Activated naive CD4-positive, alpha-beta T cell treated with anti-CD3 and anti-CD28 coated beads, Interleukin-2, amount 50 U/mL, for 16 hours (primary cell): ENCODE data around the gene ABHD10.

Source experiments
- DNase-seq: peaks from one replicate; pipeline ENCODE4 v3.0.0-alpha.2; 2020

Gene ABHD10

DNA sequence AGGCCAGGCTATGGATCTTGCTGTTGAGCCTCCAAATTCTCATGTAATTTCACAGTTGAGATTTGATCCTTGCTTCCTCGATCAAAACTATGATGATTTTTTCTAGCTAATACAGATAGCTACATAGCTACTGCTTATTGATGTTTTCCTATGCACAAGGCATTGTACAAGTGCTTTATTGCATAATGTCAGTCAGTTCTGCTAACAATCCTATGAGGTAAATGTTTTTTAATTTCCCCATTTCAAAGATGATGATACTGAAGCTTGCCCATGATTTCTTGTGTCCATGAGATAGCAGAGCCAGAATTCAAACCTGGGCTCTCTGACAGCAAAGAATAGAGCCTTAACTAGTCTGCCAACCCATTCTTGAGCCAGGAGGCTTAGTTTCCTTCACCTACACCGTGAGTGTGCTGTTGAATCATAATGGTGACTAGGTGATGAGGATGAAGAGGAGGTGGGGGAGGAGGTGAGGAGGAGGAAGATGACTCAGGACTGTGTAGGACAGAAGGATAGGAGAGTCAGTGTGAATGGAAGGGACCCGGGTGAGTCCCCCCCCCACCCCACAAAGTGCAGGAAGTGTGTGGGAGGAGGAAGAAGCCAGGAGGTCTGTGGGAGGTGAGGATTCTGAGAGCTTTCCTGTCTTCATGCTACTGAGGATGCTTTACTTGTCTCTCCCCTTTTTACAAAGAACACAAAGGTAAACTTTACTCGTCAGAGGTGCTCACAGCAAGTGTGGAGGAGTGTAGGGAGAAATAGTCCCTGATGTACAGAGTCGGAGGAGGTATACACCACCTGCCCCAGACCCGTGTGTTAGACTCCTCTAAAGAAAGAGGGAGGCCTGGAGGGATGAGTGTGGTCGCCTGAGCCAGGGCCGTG, 23.5 kb downstream of the ABHD10 start:
- peak; percentile 58 for DNase-seq

DNA sequence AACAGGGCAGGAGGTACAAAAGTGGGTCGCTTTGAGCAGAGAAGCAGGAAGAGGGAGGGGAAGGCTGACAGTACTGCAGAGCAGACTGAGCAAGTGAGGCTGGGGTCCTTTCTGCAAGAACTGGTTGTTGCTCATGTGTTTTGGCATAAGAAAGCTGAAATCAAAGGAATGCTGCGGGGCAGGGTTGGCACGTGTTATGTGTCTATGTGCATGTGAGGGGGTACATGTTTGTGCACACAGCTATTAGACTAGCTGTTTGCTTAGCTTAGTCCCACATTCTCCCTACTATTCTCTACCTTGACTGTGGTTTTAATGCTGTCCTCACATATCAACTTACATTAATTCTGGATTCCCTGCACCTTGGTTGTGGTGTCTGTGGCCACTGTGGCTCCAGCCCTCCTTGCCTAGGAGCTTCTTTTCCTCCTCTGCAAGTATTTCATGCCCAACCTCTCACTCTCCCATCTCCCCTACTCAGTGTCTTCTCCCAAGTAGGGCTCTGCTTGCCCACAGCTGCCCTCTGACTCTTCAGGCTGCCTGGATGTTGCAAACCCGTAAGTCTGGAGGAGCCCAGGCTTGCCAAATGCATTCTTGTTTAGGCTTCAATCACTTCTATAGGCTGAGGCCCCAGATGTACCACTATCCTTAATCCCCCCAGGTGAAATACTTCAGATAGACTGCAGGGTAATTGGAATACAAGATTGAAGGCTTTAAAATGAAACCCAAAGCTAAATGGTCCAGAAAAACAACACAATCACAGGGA, 24.7 kb downstream of the ABHD10 start:
- no peak for DNase-seq

DNA sequence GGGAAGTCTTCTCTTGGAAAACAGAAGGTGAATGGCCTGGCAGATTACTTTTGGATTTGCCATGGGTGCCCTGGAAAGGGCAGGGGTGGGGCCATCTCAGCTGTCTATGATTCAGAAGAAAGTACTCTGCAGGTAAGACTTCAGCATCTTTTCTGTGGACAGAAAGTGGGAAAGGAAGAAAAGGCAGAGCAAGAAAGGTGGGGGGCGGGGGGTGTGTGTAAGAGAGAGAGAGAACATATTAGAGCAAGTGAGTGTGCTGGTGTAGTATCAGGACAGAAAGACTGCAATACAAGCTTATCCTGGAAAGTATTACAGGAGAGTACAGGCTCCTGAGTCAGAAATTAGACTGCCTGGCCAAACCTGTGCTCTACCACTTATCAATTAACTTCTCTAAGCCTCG, 25.4 kb downstream of the ABHD10 start:
- DNase-seq: no peak

DNA sequence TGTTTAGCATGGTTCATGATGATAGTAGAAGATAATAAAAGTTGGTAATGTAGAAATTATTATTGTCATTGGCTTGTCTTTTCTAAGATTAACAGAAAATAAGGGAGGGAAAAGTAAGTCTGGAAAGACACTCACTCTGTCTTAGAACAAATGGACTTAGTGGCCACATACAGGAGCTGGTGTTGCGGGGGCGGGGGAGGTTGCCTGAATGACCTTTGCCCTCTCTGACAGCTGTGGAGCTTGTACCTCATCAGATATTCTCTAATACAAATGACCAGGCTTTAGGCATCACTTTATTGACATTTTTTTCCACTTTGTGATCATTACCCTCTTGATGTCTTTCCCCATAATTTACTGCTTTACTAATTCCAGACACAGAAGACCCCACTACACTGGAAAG, 25.8 kb downstream of the ABHD10 start:
- no peak for DNase-seq

DNA sequence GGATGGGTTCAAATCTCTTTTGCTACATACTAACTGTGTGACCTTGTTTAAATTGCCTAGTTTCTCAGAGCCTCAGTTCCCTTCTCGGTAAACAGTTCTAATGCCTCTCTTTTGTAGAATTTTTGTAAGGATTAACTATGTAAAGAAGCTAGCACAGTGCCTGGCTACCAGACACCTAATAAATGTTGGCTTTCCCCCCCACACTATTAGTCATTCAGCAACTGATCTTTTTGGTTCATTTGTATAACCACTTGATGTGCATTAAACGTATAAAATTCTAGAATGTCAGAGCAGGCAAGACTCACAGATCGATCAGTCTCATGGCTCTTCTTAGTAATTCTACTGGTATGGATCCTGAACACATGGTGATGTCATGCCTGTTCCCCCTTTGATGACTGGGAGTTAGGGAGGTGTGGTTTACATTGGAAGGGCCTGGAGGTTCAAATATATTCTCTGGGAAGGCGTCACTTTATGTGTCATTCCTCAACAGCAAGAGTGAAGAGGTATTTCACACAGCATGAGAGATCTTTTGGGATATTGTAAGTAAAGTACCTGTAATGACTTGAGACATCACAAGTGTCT, 26.4 kb downstream of the ABHD10 start:
- DNase-seq: no peak

DNA sequence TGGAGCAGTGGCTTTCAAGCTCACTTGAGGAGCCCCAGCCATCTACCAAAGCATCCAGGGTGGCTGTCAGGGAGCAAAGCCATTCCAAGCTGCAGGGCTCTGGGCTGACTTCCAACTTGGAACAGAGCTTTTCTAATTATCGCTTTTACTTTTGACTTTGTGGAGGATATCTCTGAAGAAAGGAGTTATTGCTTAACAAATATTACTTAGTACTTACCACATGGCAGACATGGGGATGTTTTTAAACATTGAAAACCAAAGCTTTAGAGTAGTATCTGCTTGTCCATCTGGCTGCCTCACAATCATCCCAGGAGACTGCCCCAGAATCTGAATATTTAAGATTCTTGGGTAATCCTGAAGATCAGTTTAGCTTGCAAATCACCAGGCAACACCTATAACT, 28.8 kb downstream of the ABHD10 start:
- no peak for DNase-seq

DNA sequence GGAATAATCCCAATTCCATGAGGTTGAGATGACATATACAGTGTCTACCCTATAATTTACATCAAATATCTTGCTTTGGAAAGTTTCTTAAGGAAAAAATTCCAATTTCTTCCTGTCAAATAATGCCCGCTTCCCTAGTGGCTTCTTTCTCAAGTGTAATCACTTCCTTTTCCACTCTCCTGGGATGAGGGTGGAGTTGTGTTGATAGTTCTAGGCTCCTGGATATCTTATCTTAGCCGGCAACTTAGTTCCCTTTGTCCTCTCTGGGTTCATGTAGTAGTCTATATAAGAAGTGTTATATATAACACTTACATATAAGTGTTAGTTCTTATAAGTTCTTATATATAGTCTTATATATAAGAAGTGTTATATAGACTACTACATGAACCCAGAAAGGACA, 30.8 kb downstream of the ABHD10 start:
- no peak for DNase-seq

DNA sequence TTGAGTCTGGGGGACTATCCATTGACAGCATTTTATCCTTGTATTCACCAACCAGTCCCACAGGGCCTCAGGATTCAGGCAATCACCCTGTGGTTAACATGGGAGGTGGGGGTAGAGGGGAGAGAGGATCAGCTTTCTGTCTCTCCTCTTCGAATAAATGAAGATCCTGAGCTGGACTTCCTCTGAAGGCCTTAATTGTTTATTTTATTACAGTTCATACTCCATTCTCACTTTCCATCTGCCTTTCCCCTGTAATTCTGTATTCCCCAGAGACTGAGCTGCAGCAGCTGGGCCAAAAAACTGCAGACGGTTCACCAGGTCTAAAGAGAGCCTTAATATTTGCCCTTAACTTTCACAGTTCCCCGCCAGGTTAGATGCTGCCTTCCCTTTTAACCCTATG, 31.8 kb downstream of the ABHD10 start:
- DNase-seq: no peak

DNA sequence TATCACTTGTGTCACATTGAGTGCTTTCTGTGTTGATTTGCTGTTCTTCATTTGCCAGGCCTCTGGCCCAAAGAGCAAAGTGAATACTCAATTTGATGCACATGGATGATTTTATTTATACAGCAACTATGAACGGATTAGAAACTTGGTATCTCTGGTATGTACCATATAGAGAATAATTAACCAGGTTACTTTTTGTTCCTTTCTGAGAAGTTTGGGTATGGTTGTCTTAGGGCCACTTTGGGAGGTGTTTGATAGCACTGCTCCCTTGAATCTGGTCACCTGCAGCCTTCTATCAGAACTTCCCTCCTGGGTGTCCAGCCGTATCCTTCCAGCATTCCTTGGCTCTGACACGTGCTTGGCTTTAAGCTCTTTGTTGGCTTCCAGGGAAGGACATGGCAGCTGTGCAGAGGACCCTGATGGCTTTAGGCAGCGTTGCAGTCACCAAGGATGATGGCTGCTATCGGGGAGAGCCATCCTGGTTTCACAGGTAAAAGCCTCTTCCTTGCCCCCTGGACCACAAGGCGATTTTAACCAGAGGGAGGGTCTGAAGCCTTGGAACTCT, 32.6 kb downstream of the ABHD10 start:
- no peak for DNase-seq

DNA sequence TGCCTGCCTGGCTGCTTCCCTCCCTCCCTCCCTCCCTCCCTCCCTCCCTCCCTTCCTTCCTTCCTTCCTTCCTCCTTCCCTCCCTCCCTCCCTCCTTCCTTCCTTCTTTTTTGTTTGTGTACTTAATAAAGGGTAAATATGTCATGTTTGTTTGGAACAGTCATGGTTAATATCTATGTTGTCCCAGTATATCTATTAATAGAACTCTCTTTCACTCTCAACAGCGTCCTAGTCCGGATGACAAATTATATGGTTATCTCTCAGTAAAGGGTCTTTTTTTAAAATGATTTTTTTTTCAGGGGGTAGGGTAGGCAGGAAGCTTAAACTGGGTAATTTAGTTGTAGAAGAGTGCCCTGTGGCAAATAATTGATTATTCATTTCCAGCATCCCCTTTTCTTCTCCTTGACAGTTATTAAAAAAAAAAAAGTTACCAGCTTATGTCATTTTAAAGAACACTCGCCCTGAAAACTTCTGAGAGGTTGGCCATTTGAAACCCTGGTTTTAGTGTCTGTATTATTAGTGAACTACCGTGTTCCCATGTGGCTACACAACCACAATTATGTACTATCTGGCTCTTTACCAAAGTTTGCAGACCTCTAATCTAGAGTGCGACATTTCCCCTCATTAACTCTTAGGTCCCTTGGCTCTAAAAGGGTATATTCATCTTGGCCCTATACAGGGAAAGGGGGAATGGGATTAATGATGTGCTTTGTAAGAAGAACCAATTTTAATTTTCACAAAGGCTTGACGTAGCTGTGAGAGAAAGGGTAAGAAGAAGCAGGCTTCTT, 33.6 kb downstream of the ABHD10 start:
- DNase-seq: no peak

DNA sequence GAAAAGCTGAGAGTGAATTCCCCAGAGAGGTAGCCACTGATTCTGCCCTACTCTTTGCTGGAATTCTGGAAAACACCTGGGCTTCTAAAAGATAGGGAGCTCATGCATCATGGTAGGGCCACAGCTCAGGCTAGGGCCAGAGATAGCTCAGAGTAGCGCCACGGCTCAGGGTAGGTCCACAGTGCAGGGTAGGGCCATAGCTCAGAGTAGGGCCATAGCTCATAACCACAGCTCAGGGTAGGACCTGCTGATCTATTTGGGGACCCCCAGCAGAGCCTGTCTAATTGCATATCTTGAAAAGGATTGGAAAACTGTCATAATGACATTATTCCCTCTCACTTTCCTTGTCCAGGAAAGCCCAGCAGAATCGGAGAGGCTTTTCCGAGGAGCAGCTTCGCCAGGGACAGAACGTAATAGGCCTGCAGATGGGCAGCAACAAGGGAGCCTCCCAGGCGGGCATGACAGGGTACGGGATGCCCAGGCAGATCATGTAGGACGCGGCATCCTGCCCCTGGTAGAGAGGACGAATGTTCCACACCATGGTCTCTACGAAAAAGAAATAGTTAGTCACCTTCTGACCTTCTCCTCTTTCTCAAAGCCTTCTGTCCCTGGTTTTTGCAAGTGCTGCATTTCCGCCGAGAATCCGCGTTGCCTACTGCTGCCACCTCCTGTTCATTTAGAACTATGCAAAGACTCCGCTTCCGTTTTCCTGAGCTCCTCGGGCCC, 34.4 kb downstream of the ABHD10 start:
- peak; percentile 58 for DNase-seq

DNA sequence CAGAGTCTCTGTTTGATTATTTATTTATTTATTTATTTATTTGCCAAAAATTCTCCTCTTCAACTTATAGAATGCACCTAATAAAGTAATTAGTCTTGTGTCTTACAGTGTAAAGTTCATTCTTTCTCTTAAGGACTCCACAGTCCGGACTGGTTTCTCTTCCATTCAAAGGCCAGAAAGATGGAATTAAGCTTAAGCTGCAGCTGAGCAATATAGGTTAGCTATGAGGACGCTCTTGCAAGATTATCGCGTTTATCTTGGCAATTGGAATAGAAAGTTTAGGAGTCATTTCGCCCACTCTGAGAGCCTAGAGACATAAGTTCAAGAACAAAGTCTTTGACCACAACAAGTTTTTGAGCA, 34.9 kb downstream of the ABHD10 start:
- DNase-seq: no peak

DNA sequence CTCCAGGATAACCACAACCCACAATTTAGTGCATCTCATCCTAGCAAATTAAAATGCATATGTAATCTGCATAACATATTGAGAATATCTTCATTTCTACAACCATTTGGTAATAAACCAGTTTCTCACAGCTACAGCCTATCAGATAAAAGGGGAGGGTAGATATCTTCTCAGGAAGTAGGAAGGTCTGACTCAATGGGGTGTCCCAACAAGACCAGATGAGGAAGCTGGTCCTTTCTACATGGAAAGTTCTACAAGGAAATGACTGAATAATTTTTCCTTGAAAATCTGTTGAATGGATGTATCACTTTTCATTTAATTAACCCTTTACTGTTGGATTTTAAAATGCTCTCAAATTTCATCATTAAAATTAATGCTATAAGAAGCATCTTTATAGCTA, 38.3 kb downstream of the ABHD10 start:
- no peak for DNase-seq

DNA sequence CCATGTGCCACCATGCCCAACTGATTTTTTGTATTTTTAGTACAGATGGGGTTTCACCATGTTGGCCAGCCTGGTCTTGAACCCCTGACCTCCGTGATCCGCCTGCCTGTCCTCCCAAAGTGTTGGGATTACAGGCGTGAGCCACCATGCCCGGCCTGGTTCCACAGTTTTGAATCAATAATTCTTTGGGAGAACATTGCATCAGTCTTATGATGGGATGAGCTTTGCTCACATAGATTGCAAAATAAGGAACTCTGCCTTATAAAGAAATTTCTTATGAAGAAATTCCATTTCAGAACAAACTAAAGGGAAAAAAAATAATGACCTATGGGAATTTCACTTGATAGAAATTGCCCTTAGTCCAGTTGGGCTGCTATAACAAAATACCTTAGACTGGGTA, 39.9 kb downstream of the ABHD10 start:
- DNase-seq: no peak

DNA sequence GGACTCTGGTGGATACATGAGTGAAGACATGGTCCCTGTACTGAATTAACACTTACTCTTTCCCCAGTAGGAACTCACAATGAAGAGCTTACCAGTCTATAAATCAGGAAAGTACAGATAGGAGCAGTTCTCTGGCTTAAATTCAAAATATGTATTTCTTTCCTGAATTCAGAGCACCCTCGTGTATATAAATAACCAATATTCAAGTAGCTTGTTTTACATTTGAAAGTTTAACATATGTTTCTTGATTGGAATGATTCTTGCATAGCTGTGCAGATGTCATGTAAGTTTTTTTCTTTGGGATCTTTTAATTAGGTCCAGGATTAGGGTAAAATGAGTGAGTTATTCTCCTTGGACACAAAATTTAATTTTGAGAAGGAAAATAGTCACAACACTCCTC, 40.9 kb downstream of the ABHD10 start:
- no peak for DNase-seq

DNA sequence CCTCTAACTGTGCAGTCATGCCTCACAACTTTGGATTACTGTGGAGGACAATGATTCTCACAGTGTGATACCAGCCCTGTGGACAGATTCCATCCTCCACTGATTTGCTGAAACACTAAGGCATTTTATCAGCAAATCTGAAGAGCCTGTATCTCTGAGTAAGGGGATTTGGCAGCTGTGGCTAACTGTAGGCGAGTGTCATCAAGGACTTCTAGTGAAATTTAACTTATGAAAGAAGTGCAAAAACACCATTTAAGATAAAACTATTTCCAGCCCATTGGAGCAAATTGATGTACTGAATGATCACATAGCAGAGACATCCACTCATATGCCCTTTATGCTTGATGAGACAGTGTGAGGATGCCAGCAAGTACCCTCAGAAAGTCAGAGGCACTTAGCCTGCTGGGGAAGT, 41.9 kb downstream of the ABHD10 start:
- DNase-seq: no peak

DNA sequence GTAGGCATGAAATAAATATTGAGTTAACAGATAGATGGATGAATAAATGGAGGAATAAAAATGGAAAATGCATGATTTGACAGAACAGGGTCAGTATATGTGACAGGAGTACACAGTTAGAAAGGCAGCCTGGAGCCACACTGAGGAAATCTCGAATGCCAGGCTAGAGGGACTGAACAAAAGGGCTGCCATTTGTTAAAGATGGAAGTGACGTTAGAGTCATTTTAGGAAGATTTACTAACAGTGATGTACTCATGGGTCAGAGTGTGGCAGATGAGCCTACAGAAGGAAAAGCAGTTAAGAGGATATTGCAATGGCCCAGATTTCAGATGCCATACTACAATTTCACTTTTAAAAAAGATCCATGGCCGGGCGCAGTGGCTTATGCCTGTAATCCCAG, 48.3 kb downstream of the ABHD10 start:
- no peak for DNase-seq

DNA sequence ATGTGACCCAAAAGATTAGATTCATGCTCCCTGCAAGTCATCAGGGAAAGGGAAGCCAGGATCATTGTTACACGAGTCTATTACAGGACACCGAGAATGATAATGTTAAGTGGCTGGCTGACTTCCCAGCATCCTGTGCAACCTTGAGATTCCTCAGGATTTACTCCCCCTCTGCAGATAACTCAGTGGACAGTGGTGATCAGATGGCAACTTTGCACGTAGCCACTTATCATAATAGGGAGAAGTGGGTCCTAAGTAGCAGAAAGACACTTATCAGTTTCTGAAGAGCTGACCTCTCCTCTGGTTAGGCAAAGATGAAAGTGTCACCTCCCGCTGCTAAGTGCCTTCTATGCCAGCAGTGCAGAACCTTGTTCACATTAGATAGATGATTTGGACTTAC, 49.0 kb downstream of the ABHD10 start:
- no peak for DNase-seq

DNA sequence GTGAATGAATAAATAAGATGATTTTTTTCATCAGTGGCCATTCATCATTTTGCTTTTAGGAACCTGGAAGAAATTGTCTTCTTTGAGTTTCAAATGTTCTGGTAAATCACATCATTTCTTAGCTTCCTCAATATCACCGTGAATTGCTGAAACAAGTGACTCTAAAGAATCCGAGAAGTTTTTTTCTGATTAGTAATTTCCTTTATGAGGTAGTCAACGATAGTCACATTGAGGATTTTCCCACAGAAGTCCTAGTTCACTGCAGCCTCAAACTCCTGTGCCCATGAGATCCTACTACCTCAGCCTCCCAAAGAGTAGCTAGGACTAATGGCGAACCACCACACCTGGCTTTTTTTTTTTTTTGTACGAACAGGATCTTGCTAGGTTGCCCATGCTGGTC, 52.1 kb downstream of the ABHD10 start:
- DNase-seq: no peak

DNA sequence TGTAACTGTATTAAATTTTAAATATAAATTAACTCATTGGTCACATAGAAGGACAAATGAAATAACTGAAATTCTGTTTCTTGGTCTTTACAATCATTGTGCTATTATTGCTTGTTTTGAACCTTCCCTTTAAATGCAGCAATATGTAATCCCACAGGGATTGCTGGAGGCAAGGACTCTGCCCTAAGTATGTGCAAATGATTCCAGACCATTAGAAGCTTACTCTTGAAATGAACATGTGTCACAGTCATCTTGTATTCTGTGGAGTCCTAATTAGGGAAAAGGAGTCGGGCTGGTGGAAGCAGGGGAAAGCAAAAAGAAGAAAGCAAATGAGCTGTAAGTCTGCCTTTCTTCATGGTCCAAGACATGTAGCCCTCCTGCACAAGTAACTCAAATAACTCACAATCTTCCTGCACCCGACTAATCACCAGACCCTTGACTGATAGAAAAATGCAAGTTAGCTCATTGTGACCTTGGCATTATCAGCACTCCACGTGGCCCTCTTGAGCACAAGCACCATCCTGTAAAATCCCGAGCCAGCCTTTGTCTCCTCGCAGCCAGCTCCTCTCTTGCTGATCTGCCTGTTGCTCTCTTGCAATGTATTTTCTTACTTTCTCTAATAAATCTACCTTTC, 53.4 kb downstream of the ABHD10 start:
- no peak for DNase-seq

DNA sequence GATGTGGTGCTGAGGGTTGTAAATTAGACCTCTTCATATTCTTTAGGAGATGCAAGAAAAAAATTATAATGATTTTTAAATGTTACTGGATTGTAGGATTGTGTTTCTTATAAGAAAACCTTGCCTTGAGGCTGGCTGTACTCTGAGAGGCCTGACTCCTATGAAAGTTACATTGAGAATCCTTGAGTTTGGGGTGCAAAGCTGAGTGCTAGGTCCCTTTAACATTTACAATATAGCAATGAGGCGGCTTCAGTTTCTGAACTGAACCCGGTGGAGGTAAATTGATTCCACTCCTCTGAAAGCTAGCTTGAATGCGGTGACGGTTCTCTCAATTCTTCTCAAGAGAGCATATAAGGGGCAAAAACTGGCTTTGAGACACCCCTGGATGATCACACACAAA, 55.6 kb downstream of the ABHD10 start, which contains the start of gene TMPRSS7:
Gene TMPRSS7 (plus strand): TSS at position 301 of the 400 bp plus-strand sequence. CDS start 110 bp downstream, outside the sequence.
- DNase-seq: no peak

DNA sequence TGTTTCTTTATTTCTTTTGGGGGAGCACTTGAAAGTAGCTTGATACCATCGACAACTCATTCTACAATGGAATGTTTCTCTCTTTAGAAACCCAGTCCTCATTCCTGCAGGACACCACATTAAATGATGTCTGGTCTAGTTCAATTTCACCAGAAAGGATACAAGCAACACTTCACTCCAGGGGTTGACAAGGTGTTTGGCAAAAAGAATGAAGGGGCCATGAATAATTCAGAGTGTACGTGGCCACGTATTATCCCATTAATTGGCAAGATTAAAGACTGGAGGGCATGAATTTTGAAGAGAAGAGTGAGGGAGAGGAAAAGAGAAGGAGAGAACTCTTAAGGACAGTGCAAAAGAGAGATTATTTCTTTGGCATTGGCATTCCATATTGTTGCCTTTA, 56.4 kb downstream of the ABHD10 start:
- no peak for DNase-seq
